HepG2 (cell line): ENCODE results near the gene PTMA. TPM values are rescaled to one million over a fixed set of nuclear protein-coding genes. Genes with fewer than 3 reads are reported as not detected.
A peak's percentile ranks its signal among the peaks of the same experiment; 100 is the strongest.

Experiments used
- ARHGAP35 ChIP-seq: sonication (generic); formaldehyde crosslinking; IDR thresholded peaks from 2 replicates; pipeline ENCODE4 v1.9.0; 2022; ENCODE audit warnings: mild to moderate bottlenecking, inconsistent platforms, moderate library complexity, missing genetic modification reagents, borderline replicate concordance
- GZF1 ChIP-seq: sonication (generic); formaldehyde crosslinking; IDR thresholded peaks from 2 replicates; pipeline ENCODE4 v1.5.1; 2020; ENCODE audit warnings: mild to moderate bottlenecking, missing genetic modification reagents
- ISL2 ChIP-seq: sonication (generic); formaldehyde crosslinking; IDR thresholded peaks from 2 replicates; pipeline ENCODE4 v1.5.0; 2020; ENCODE audit warnings: missing genetic modification reagents
- JARID2 ChIP-seq: sonication (generic); formaldehyde crosslinking; IDR thresholded peaks from 2 replicates; pipeline ENCODE4 v1.8.1; 2023; ENCODE audit warnings: missing genetic modification reagents, inconsistent platforms; ENCODE audit not compliant: insufficient replicate concordance
- NFIB ChIP-seq: sonication (generic); formaldehyde crosslinking; IDR thresholded peaks from 2 replicates; pipeline ENCODE4 v1.9.0; 2021; ENCODE audit warnings: missing genetic modification reagents, mild to moderate bottlenecking, borderline replicate concordance
- NFYB ChIP-seq: sonication (generic); formaldehyde crosslinking; IDR thresholded peaks from 2 replicates; pipeline ENCODE4 v1.4.0; 2020; ENCODE audit warnings: missing genetic modification reagents
- RNF2 ChIP-seq: fragments of 450-650 bp; conservative IDR thresholded peaks from 2 replicates; pipeline ENCODE4 v1.6.1; 2016; ENCODE audit warnings: low read depth
- SAP130 ChIP-seq: IDR thresholded peaks from 2 replicates; pipeline ENCODE4 v1.6.1; 2016; ENCODE audit warnings: low read depth
- SIN3B ChIP-seq: fragments of 150-350 bp; IDR thresholded peaks from 2 replicates; pipeline ENCODE4 v1.6.1; 2014; ENCODE audit warnings: low read length
- STAT5B ChIP-seq: sonication (generic); formaldehyde crosslinking; IDR thresholded peaks from 2 replicates; pipeline ENCODE4 v1.4.0; 2020; ENCODE audit warnings: missing genetic modification reagents
- ZIK1 ChIP-seq: sonication (generic); formaldehyde crosslinking; IDR thresholded peaks from 2 replicates; pipeline ENCODE4 v1.5.0; 2020; ENCODE audit warnings: mild to moderate bottlenecking, low read depth, missing genetic modification reagents, borderline replicate concordance
- ZNF235 ChIP-seq: sonication (generic); formaldehyde crosslinking; IDR thresholded peaks from 2 replicates; pipeline ENCODE4 v1.8.1; 2023; ENCODE audit warnings: mild to moderate bottlenecking, missing genetic modification reagents, borderline replicate concordance
- ZNF274 ChIP-seq: sonication (generic); formaldehyde crosslinking; IDR thresholded peaks from 2 replicates; pipeline ENCODE4 v1.5.1; 2020; ENCODE audit warnings: mild to moderate bottlenecking, missing genetic modification reagents
- ZNF292 ChIP-seq: sonication (generic); formaldehyde crosslinking; IDR thresholded peaks from 2 replicates; pipeline ENCODE4 v1.8.1; 2022; ENCODE audit warnings: mild to moderate bottlenecking, low read depth, missing genetic modification reagents, borderline replicate concordance
- ZNF446 ChIP-seq: sonication (generic); formaldehyde crosslinking; IDR thresholded peaks from 2 replicates; pipeline ENCODE4 v1.5.0; 2020; ENCODE audit warnings: mild to moderate bottlenecking, missing genetic modification reagents
- ZNF746 ChIP-seq: sonication (generic); formaldehyde crosslinking; IDR thresholded peaks from 2 replicates; pipeline ENCODE4 v1.8.0; 2022; ENCODE audit warnings: mild to moderate bottlenecking, missing genetic modification reagents
- ZNF761 ChIP-seq: sonication (generic); formaldehyde crosslinking; conservative IDR thresholded peaks from 2 replicates; pipeline ENCODE4 v1.4.0; 2020; ENCODE audit warnings: mild to moderate bottlenecking, missing genetic modification reagents
- ZNF781 ChIP-seq: sonication (generic); formaldehyde crosslinking; IDR thresholded peaks from 2 replicates; pipeline ENCODE4 v1.5.1; 2020; ENCODE audit warnings: borderline replicate concordance, mild to moderate bottlenecking, missing genetic modification reagents; ENCODE audit errors: not compliant biosample characterization
- polyA plus RNA-seq, 8 experiments: library from polyadenylated mRNA; depleted of rRNA in 3 of 8; stranded (reverse) in 7 of 8; unstranded in 1 of 8; fragments of >200 nt; fragmentation: Illumina TruSeq in 4 of 8; extraction: Trizol in 4 of 8; gene quantifications; 2 replicates each; pipeline versions ENCODE4 v1.2.1 to v1.2.3, GENCODE V29; 2011 to 2016; ENCODE audit warnings: low read depth in 4 of 8, missing spikeins in 1 of 8, mixed read lengths in 1 of 8; ENCODE audit not compliant: insufficient read depth in 1 of 8
- total RNA-seq, 5 experiments: library from RNA; depleted of rRNA; stranded (reverse); fragments of >200 nt; fragmentation: Illumina TruSeq; extraction: Trizol; gene quantifications; 2 replicates each; pipeline ENCODE4 v1.2.3, GENCODE V29; 2016; ENCODE audit warnings: low read depth in 1 of 5
- TF ChIP-seq, protein P1 (sequence below): IDR thresholded peaks from 2 replicates; pipeline ENCODE4 v1.6.1; 2012; ENCODE audit warnings: low read length, improper control_type of control experiment
- TF ChIP-seq, protein P2 (sequence below): IDR thresholded peaks from 2 replicates; pipeline ENCODE4 v1.6.1; 2016; ENCODE audit warnings: low read depth
- TF ChIP-seq, protein P3 (sequence below): IDR thresholded peaks from 2 replicates; pipeline ENCODE4 v1.6.1; 2012; ENCODE audit warnings: inconsistent platforms
- TF ChIP-seq, protein P4 (sequence below): sonication (generic); formaldehyde crosslinking; IDR thresholded peaks from 2 replicates; pipeline ENCODE4 v1.4.0; 2020; ENCODE audit warnings: missing genetic modification reagents, borderline replicate concordance

Gene PTMA
- total and polyA plus RNA-seq, 2 of the 13 experiments (the other 11 are each of a cell fraction or from before 2014, with no cell fraction given), result 190 to 1,086 TPM

DNA sequence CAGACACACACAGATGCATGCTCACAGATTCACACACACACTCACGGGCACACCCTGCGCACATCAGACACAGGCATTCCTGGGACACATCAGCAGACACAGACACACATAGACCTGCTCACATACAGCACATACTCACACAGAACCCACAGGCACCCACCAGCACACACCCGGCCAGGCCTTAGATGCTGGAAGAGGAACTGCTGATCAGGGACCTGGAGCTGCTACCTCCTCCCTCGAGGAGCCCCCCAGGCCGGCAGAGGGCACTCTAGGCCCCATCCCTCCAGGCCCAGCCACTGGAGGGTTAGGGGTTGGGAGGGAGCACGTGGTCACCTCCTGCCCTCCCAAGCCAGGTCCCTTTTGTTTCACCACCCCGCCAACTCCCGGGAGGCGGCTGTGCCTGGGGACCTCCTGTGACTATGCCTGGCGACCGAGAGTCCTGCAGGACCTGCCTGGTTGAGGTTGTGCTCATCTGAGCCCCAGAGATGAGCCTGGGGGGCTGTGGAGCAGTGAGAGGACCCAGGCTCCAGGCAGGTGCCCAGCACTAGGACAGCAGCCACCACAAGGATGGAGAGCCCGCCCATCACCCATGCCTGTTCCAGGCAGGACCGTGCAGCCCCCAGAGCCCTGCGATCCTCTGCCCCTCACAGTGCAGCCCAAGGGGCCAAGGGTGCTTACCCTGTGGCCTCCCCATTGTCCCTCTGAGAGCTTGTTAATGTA is 21.0 kb upstream of the PTMA start (continued):
- TF ChIP-seq, protein P1, sequence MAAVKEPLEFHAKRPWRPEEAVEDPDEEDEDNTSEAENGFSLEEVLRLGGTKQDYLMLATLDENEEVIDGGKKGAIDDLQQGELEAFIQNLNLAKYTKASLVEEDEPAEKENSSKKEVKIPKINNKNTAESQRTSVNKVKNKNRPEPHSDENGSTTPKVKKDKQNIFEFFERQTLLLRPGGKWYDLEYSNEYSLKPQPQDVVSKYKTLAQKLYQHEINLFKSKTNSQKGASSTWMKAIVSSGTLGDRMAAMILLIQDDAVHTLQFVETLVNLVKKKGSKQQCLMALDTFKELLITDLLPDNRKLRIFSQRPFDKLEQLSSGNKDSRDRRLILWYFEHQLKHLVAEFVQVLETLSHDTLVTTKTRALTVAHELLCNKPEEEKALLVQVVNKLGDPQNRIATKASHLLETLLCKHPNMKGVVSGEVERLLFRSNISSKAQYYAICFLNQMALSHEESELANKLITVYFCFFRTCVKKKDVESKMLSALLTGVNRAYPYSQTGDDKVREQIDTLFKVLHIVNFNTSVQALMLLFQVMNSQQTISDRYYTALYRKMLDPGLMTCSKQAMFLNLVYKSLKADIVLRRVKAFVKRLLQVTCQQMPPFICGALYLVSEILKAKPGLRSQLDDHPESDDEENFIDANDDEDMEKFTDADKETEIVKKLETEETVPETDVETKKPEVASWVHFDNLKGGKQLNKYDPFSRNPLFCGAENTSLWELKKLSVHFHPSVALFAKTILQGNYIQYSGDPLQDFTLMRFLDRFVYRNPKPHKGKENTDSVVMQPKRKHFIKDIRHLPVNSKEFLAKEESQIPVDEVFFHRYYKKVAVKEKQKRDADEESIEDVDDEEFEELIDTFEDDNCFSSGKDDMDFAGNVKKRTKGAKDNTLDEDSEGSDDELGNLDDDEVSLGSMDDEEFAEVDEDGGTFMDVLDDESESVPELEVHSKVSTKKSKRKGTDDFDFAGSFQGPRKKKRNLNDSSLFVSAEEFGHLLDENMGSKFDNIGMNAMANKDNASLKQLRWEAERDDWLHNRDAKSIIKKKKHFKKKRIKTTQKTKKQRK, result no peak
- TF ChIP-seq, protein P2, sequence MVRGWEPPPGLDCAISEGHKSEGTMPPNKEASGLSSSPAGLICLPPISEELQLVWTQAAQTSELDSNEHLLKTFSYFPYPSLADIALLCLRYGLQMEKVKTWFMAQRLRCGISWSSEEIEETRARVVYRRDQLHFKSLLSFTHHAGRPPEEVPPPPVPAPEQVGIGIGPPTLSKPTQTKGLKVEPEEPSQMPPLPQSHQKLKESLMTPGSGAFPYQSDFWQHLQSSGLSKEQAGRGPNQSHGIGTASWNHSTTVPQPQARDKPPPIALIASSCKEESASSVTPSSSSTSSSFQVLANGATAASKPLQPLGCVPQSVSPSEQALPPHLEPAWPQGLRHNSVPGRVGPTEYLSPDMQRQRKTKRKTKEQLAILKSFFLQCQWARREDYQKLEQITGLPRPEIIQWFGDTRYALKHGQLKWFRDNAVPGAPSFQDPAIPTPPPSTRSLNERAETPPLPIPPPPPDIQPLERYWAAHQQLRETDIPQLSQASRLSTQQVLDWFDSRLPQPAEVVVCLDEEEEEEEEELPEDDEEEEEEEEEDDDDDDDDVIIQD (CRISPR knock-in tag), result peak; percentile 35; the same call in 1 of the 2 replicates
- peak; percentile 84 for TF ChIP-seq SAP130 (CRISPR knock-in tag)
- TF ChIP-seq RNF2, result peak; percentile 52; the same call in 1 of the 2 replicates
- TF ChIP-seq SIN3B, result no peak
- TF ChIP-seq STAT5B, result peak; percentile 73; the same call in 1 of the 2 replicates
- TF ChIP-seq ZNF781 (CRISPR knock-in tag), result peak; percentile 90
- no peak for TF ChIP-seq ZNF446 (CRISPR knock-in tag)
- TF ChIP-seq ISL2 (CRISPR knock-in tag), result 0 out of 2 replicates have a peak, but pooled peaks have one; percentile 41
- 0 out of 2 replicates have a peak, but pooled peaks have one; percentile 63 for TF ChIP-seq ZIK1 (CRISPR knock-in tag)
- peak; percentile 91 for TF ChIP-seq ZNF274 (CRISPR knock-in tag)
- TF ChIP-seq ZNF292 (CRISPR knock-in tag), result peak; percentile 73; the same call in 1 of the 2 replicates
- TF ChIP-seq, protein P3, sequence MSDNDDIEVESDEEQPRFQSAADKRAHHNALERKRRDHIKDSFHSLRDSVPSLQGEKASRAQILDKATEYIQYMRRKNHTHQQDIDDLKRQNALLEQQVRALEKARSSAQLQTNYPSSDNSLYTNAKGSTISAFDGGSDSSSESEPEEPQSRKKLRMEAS, result peak; percentile 99
- TF ChIP-seq JARID2, result no peak
- TF ChIP-seq ZNF235 (CRISPR knock-in tag), result no peak; the same call in 1 of the 2 replicates
- TF ChIP-seq NFIB, result no peak
- TF ChIP-seq ZNF746 (CRISPR knock-in tag), result peak; percentile 84
- peak; percentile 54; the same call in 1 of the 2 replicates for TF ChIP-seq ARHGAP35 (CRISPR knock-in tag)
- TF ChIP-seq, protein P4, sequence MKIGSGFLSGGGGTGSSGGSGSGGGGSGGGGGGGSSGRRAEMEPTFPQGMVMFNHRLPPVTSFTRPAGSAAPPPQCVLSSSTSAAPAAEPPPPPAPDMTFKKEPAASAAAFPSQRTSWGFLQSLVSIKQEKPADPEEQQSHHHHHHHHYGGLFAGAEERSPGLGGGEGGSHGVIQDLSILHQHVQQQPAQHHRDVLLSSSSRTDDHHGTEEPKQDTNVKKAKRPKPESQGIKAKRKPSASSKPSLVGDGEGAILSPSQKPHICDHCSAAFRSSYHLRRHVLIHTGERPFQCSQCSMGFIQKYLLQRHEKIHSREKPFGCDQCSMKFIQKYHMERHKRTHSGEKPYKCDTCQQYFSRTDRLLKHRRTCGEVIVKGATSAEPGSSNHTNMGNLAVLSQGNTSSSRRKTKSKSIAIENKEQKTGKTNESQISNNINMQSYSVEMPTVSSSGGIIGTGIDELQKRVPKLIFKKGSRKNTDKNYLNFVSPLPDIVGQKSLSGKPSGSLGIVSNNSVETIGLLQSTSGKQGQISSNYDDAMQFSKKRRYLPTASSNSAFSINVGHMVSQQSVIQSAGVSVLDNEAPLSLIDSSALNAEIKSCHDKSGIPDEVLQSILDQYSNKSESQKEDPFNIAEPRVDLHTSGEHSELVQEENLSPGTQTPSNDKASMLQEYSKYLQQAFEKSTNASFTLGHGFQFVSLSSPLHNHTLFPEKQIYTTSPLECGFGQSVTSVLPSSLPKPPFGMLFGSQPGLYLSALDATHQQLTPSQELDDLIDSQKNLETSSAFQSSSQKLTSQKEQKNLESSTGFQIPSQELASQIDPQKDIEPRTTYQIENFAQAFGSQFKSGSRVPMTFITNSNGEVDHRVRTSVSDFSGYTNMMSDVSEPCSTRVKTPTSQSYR (CRISPR knock-in tag), result no peak; the same call in 1 of the 2 replicates
- TF ChIP-seq ZNF761 (CRISPR knock-in tag), result peak; percentile 69; the same call in 1 of the 2 replicates
- TF ChIP-seq GZF1, result peak; percentile 82; the same call in 1 of the 2 replicates
- peak; percentile 46; the same call in 1 of the 2 replicates for TF ChIP-seq NFYB (CRISPR knock-in tag)
